Measurements from ENCODE around the gene LAMTOR5.

DNA sequence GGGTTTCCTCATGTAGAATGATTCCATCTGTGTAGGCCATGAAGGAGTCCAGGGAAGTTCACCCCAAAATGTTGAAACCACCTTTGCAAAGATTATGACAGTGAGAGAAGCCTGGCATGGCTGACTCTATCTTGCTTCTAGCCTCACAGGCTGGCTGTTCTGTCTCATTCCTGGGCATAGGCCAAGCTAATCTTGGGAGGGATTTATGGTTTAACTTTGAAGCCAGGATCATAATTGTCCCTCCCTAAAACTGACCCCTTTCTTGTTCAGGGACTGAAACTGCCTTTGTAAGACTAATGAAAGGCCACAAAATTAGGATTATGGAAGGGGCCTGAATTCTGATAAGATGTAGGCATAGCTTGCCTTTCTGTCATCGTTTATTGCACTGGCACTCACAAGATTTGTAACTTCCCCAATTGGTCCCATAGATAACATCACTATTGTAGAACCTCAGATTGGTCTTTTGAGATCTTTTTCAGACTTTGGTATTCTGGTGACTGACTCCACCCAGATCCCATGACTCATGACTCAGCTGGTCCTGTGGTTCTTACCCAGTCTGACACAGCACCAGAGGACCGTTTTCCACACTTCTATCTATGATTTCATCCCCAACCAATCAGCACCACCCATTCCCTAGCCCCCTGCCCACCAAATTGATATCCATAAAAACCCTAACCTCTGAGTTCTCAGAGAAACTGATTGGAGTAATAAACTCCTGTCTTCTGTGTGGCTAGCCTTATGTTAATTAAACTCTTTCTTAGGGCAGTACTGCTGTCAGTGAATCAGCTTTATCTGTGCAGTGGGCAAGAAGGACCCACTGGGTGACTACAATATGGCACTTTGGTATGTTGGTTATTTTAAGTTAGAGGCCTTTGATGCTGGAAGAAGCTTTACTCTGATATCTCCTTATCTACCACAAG is 13.6 kb upstream of the LAMTOR5 start:
- TF ChIP-seq CTCF (IDR thresholded peaks at IDR 0.05 in 8 of 11, conservative IDR thresholded peaks at IDR 0.05 in 3 of 11) (no peak), POLR2A (IDR thresholded peaks at IDR 0.05) (no peak)
